ENCODE measurements around the gene LIN7C.

The LIN7C gene

DNA sequence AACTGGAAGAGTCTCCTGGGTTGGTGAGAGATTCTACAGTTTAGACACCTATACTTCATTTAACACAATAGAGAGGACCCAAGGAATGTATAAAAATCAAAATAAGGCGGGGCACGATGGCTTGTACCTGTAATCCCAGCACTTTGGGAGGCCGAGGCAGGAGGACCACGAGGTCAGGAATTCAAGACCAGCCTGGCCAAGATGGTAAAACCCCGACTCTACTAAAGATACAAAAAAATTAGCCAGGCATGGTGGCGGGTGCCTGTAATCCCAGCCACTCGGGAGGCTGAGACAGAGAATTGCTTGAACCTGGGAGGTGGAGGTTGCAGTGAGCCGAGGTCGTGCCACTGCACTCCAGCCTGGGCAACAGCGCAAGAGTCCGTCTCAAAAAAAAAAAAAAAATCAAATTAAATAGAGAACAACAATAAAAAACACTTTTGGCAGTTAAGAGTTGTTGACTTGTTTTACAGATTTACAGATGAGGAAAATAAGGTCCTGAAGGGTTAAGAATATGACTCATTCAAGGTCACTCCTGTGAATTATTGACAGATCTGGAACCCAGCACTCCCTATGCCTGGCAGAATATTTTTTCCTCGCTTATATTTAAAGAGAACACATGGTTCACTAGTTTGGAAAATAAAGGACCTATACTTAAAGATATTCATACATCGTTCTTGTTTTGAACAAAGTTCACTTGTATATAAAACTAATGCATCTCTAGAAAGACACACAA is 39.2 kb downstream of the LIN7C start:
- Histone ChIP-seq H3K9me3 (no peaks in the 10 kb centered on the region), H3K27me3 (peaks cover 30% of the 10 kb centered on the region), H3K4me3 (ENCODE audit: low read depth in 1 of 2, low read length in 1 of 2) (no peak overlapping the region), H3K27ac (no peak overlapping the region), H3K36me3 (no peaks in the 10 kb centered on the region), H3K4me1 (ENCODE audit: control insufficient read depth in 1 of 2, insufficient read depth in 1 of 2, low read depth in 1 of 2, low read length in 1 of 2) (peaks cover 13 to 18% of the 10 kb centered on the region in 2 experiments)
- no peak for TF ChIP-seq CTCF (IDR thresholded peaks at IDR 0.05)

- H3K9me3 ChIP-seq, result no peaks in the 10 kb centered on the region
- H3K27ac ChIP-seq, result no peak overlapping the region
- H3K4me1 ChIP-seq (ENCODE audit: control insufficient read depth in 1 of 2, insufficient read depth in 1 of 2, low read depth in 1 of 2, low read length in 1 of 2), result peaks cover 8 to 10% of the 10 kb centered on the region in 2 experiments
- no peak for TF ChIP-seq CTCF (IDR thresholded peaks at IDR 0.05)
- H3K4me3 ChIP-seq (ENCODE audit: low read depth in 1 of 2, low read length in 1 of 2), result no peak overlapping the region
- H3K27me3 ChIP-seq, result peaks cover 20% of the 10 kb centered on the region
- no peaks in the 10 kb centered on the region for H3K36me3 ChIP-seq
Measured at GRCh38 chr11:27466363-27466762, 40.2 kb downstream of the LIN7C start.

DNA sequence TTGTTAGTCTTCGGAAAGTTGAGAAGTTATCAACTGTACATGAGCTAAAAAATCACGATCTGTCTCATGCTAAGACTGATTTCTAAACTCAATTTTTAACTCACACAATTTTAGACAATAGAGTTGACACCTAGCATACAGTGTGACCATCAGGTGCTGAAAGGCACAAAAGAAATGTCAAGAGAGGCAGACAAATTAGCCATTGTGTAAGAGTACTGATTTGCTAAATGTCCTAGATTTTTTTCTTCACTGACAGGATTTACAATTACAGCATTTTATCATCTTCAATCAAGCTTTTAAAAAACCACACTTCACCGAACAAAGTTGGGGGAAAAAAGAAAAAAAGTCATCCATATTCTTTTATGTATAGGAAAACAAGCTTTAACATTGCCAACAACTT is 40.9 kb downstream of the LIN7C start:
- TF ChIP-seq CTCF (IDR thresholded peaks at IDR 0.05), result no peak
- Histone ChIP-seq H3K27me3 (peaks cover 13% of the 10 kb centered on the region), H3K9me3 (no peaks in the 10 kb centered on the region), H3K4me3 (ENCODE audit: low read depth in 1 of 2, low read length in 1 of 2) (no peak overlapping the region), H3K36me3 (no peaks in the 10 kb centered on the region), H3K27ac (no peak overlapping the region), H3K4me1 (ENCODE audit: control insufficient read depth in 1 of 2, insufficient read depth in 1 of 2, low read depth in 1 of 2, low read length in 1 of 2) (peaks cover under 1 to 5% of the 10 kb centered on the region in 2 experiments)

- no peaks in the 10 kb centered on the region for H3K9me3 ChIP-seq
- H3K27ac ChIP-seq, result no peak overlapping the region
- H3K4me3 ChIP-seq (ENCODE audit: low read depth in 1 of 2, low read length in 1 of 2), result no peak overlapping the region
- peaks cover 5% of the 10 kb centered on the region for H3K27me3 ChIP-seq
- H3K4me1 ChIP-seq (ENCODE audit: control insufficient read depth in 1 of 2, insufficient read depth in 1 of 2, low read depth in 1 of 2, low read length in 1 of 2), result peaks cover 0 to 5% of the 10 kb centered on the region in 2 experiments
- no peak for TF ChIP-seq CTCF (IDR thresholded peaks at IDR 0.05)
- no peaks in the 10 kb centered on the region for H3K36me3 ChIP-seq
Measured at GRCh38 chr11:27464909-27465308, 41.7 kb downstream of the LIN7C start.

- no peak for TF ChIP-seq CTCF (IDR thresholded peaks at IDR 0.05)
- no peak overlapping the region for H3K4me3 ChIP-seq (ENCODE audit: low read depth in 1 of 2, low read length in 1 of 2)
- no peaks in the 10 kb centered on the region for H3K36me3 ChIP-seq
- no peaks in the 10 kb centered on the region for H3K9me3 ChIP-seq
- H3K27me3 ChIP-seq, result no peaks in the 10 kb centered on the region
- H3K4me1 ChIP-seq (ENCODE audit: control insufficient read depth in 1 of 2, insufficient read depth in 1 of 2, low read depth in 1 of 2, low read length in 1 of 2), result peaks cover 0 to 5% of the 10 kb centered on the region in 2 experiments
- no peak overlapping the region for H3K27ac ChIP-seq
Measured at GRCh38 chr11:27464289-27464696, 42.3 kb downstream of the LIN7C start.

Measured in neutrophil (primary cell).